ENCODE results near the gene MGMT.

The MGMT gene

GRCh38 chr10:129702605-129703004 lies 235.6 kb downstream of the MGMT start:
- TF ChIP-seq CTCF (IDR thresholded peaks at IDR 0.05) (no peak), ZFX (IDR thresholded peaks at IDR 0.05; ENCODE audit: borderline replicate concordance) (no peak)
- H3K27ac ChIP-seq = no peak overlapping the region

GRCh38 chr10:129703287-129704137 lies 236.5 kb downstream of the MGMT start:
- H3K27ac ChIP-seq = no peak overlapping the region
- TF ChIP-seq CTCF (IDR thresholded peaks at IDR 0.05) = no peak
- TF ChIP-seq ZFX (IDR thresholded peaks at IDR 0.05; ENCODE audit: borderline replicate concordance) = no peak

- no peak overlapping the region for H3K27ac ChIP-seq
- TF ChIP-seq ZFX (IDR thresholded peaks at IDR 0.05; ENCODE audit: borderline replicate concordance) (no peak), CTCF (IDR thresholded peaks at IDR 0.05) (no peak)
Observed at GRCh38 chr10:129704225-129704624, 237.2 kb downstream of the MGMT start.

GRCh38 chr10:129704786-129705525 lies 237.9 kb downstream of the MGMT start:
- H3K27ac ChIP-seq = no peak overlapping the region
- TF ChIP-seq CTCF (IDR thresholded peaks at IDR 0.05) = no peak
- TF ChIP-seq ZFX (IDR thresholded peaks at IDR 0.05; ENCODE audit: borderline replicate concordance) = no peak

GRCh38 chr10:129705676-129706075 lies 238.6 kb downstream of the MGMT start:
- TF ChIP-seq ZFX (IDR thresholded peaks at IDR 0.05; ENCODE audit: borderline replicate concordance) (no peak), CTCF (IDR thresholded peaks at IDR 0.05) (no peak)
- no peak overlapping the region for H3K27ac ChIP-seq

GRCh38 chr10:129706081-129706480 lies 239.0 kb downstream of the MGMT start:
- TF ChIP-seq ZFX (IDR thresholded peaks at IDR 0.05; ENCODE audit: borderline replicate concordance) (no peak), CTCF (IDR thresholded peaks at IDR 0.05) (no peak)
- no peak overlapping the region for H3K27ac ChIP-seq

GRCh38 chr10:129706523-129706922 lies 239.5 kb downstream of the MGMT start:
- TF ChIP-seq ZFX (IDR thresholded peaks at IDR 0.05; ENCODE audit: borderline replicate concordance) (no peak), CTCF (IDR thresholded peaks at IDR 0.05) (no peak)

More at GRCh38 chr10:129706523-129706922, 239.5 kb downstream of the MGMT start:
- H3K27ac ChIP-seq = no peak overlapping the region

Data from 22Rv1 (cell line).